ENCODE measurements around the gene KDM5A. TPM values are rescaled to one million over a fixed set of nuclear protein-coding genes. Genes with fewer than 3 reads are reported as not detected.

Gene KDM5A
- total and polyA plus RNA-seq, 2 donors from 2014 or later = 4.5 to 76.6 TPM

GRCh38 chr12:325906-326305 is 63.2 kb downstream of the KDM5A start:
- no peak overlapping the region for H3K4me3 ChIP-seq (ENCODE audit: low read length in 3 of 3)

GRCh38 chr12:323507-323906 is 65.6 kb downstream of the KDM5A start:
- peaks cover 13 to 48% (median 26%) of the 10 kb centered on the region in 3 donors for H3K36me3 ChIP-seq (ENCODE audit: control insufficient read depth in 2 of 3, insufficient read depth in 3 of 3, low read length in 3 of 3)

More at GRCh38 chr12:325906-326305, 63.2 kb downstream of the KDM5A start:
- Histone ChIP-seq H3K4me1 (ENCODE audit: control insufficient read depth in 2 of 3, insufficient read depth in 2 of 3, low read depth in 1 of 3, low read length in 3 of 3) (no peaks in the 10 kb centered on the region), H3K27ac (ENCODE audit: low read depth in 2 of 2, low read length in 2 of 2) (no peak overlapping the region), H3K9ac (ENCODE audit: low read length in 3 of 3) (no peak overlapping the region), H3K9me3 (ENCODE audit: control insufficient read depth in 2 of 3, insufficient read depth in 1 of 3, low read length in 3 of 3) (no peaks in the 10 kb centered on the region), H3K27me3 (ENCODE audit: control insufficient read depth, insufficient read depth, low read length) (no peaks in the 10 kb centered on the region), H3K36me3 (ENCODE audit: control insufficient read depth in 2 of 3, insufficient read depth in 3 of 3, low read length in 3 of 3) (peaks cover 15 to 40% (median 25%) of the 10 kb centered on the region in 3 donors)
- intact Hi-C loops (cut with DNase I) = no loop called here
- DNase-seq (no peak), FAIRE-seq (no peak)
- TF ChIP-seq, protein P1, sequence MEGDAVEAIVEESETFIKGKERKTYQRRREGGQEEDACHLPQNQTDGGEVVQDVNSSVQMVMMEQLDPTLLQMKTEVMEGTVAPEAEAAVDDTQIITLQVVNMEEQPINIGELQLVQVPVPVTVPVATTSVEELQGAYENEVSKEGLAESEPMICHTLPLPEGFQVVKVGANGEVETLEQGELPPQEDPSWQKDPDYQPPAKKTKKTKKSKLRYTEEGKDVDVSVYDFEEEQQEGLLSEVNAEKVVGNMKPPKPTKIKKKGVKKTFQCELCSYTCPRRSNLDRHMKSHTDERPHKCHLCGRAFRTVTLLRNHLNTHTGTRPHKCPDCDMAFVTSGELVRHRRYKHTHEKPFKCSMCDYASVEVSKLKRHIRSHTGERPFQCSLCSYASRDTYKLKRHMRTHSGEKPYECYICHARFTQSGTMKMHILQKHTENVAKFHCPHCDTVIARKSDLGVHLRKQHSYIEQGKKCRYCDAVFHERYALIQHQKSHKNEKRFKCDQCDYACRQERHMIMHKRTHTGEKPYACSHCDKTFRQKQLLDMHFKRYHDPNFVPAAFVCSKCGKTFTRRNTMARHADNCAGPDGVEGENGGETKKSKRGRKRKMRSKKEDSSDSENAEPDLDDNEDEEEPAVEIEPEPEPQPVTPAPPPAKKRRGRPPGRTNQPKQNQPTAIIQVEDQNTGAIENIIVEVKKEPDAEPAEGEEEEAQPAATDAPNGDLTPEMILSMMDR (IDR thresholded peaks at IDR 0.05; ENCODE audit: borderline replicate concordance, extremely low read depth, insufficient read depth) = no peak

GRCh38 chr12:321606-322326 is 67.4 kb downstream of the KDM5A start:
- FAIRE-seq (no peak), DNase-seq (peak in 2 of 5 donors; percentile 6 to 54)
- H3K36me3 ChIP-seq (ENCODE audit: control insufficient read depth in 2 of 3, insufficient read depth in 3 of 3, low read length in 3 of 3) = peaks cover 12 to 60% (median 36%) of the 10 kb centered on the region in 3 donors
- no peak overlapping the region for H3K27ac ChIP-seq (ENCODE audit: low read depth in 2 of 2, low read length in 2 of 2)
- no peak overlapping the region for H3K9ac ChIP-seq (ENCODE audit: low read length in 3 of 3)
- H3K27me3 ChIP-seq (ENCODE audit: control insufficient read depth, insufficient read depth, low read length) = no peaks in the 10 kb centered on the region
- TF ChIP-seq, protein P1 (IDR thresholded peaks at IDR 0.05; ENCODE audit: borderline replicate concordance, extremely low read depth, insufficient read depth) = no peak
- no peaks in the 10 kb centered on the region for H3K4me1 ChIP-seq (ENCODE audit: control insufficient read depth in 2 of 3, insufficient read depth in 2 of 3, low read depth in 1 of 3, low read length in 3 of 3)
- H3K4me3 ChIP-seq (ENCODE audit: low read length in 3 of 3) = no peak overlapping the region
- intact Hi-C loops (cut with DNase I) = no loop called here
- no peaks in the 10 kb centered on the region for H3K9me3 ChIP-seq (ENCODE audit: control insufficient read depth in 2 of 3, insufficient read depth in 1 of 3, low read length in 3 of 3)

More at GRCh38 chr12:323507-323906, 65.6 kb downstream of the KDM5A start:
- DNase-seq = no peak
- Histone ChIP-seq H3K4me3 (ENCODE audit: low read length in 3 of 3) (no peak overlapping the region), H3K27ac (ENCODE audit: low read depth in 2 of 2, low read length in 2 of 2) (no peak overlapping the region), H3K9ac (ENCODE audit: low read length in 3 of 3) (no peak overlapping the region), H3K27me3 (ENCODE audit: control insufficient read depth, insufficient read depth, low read length) (no peaks in the 10 kb centered on the region), H3K9me3 (ENCODE audit: control insufficient read depth in 2 of 3, insufficient read depth in 1 of 3, low read length in 3 of 3) (no peaks in the 10 kb centered on the region), H3K4me1 (ENCODE audit: control insufficient read depth in 2 of 3, insufficient read depth in 2 of 3, low read depth in 1 of 3, low read length in 3 of 3) (no peaks in the 10 kb centered on the region)
- intact Hi-C loops (cut with DNase I) = no loop called here
- no peak for FAIRE-seq
- TF ChIP-seq, protein P1 (IDR thresholded peaks at IDR 0.05; ENCODE audit: borderline replicate concordance, extremely low read depth, insufficient read depth) = no peak

All from kidney (tissue), 14 donors.